ENCODE data around the gene LY6G5B. TPM values are rescaled to one million over a fixed set of nuclear protein-coding genes. Genes with fewer than 3 reads are reported as not detected.

The LY6G5B gene
- total RNA-seq, 1 donor from 2014 or later: 2.8 TPM

DNA sequence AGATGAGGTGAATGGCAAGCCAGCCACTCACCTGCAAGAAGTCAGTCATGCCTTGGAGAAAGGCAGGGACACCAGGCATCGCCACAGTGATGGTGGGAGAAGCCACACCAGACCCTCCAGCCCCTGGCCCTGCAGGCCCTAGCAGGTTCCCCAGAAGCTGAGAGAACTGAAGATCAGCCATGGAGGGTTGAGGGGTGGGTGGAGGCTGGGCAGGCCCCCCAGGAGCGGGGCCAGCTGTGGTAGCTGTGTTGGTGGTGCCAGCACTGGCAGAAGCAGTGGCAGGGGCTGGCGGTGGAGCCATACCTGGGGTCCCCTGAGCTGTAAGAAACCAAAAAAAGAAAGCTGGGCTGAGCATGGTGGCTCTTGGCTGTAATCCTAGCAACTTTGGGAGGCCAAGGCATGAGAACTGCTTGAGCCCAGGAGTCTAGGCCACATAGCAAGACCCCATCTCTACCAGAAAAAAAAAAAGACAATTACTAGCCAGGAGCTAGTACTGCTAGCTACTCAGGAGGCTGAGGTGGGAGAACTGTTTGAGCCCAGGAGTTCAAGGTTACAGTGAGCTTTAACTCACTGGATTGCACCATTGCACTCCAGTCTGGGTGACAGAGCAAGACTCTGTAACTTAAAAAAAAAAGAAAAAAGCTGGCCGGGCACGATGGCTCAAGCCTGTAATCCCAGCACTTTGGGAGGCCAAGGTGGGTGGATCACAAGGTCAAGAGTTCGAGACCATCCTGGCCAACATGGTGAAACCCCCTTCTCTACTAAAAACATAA lies 26.8 kb upstream of the LY6G5B start:
- Histone ChIP-seq H3K4me2 (no peak overlapping the region), H3K27me3 (no peaks in the 10 kb centered on the region), H3K9ac (no peak overlapping the region), H3K4me1 (no peaks in the 10 kb centered on the region), H4K20me1 (ENCODE audit: low read depth) (peaks cover 15% of the 10 kb centered on the region), H3F3A (ENCODE audit: low read depth) (peaks cover 25% of the 10 kb centered on the region), H3K36me3 (no peaks in the 10 kb centered on the region), H2AFZ (replicated peaks) (no peak overlapping the region), H3K79me2 (ENCODE audit: low read depth) (no peaks in the 10 kb centered on the region), H3K4me3 (no peak overlapping the region), H3K9me3 (ENCODE audit: low read depth) (no peaks in the 10 kb centered on the region), H3K27ac (no peak overlapping the region)
- Mint-ChIP-seq H3K4me1 (no peaks in the 10 kb centered on the region), H3K27me3 (ENCODE audit: insufficient read depth, low read depth) (peaks cover under 1% of the 10 kb centered on the region), H3K9me3 (no peaks in the 10 kb centered on the region), H3K4me3 (no peak overlapping the region), H3K36me3 (peaks cover 43% of the 10 kb centered on the region), H3K27ac (no peak overlapping the region)
- DNase-seq (ENCODE audit: low spot score): no peak
- TF ChIP-seq, protein P1, sequence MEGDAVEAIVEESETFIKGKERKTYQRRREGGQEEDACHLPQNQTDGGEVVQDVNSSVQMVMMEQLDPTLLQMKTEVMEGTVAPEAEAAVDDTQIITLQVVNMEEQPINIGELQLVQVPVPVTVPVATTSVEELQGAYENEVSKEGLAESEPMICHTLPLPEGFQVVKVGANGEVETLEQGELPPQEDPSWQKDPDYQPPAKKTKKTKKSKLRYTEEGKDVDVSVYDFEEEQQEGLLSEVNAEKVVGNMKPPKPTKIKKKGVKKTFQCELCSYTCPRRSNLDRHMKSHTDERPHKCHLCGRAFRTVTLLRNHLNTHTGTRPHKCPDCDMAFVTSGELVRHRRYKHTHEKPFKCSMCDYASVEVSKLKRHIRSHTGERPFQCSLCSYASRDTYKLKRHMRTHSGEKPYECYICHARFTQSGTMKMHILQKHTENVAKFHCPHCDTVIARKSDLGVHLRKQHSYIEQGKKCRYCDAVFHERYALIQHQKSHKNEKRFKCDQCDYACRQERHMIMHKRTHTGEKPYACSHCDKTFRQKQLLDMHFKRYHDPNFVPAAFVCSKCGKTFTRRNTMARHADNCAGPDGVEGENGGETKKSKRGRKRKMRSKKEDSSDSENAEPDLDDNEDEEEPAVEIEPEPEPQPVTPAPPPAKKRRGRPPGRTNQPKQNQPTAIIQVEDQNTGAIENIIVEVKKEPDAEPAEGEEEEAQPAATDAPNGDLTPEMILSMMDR (IDR thresholded peaks at IDR 0.05): no peak
- TF ChIP-seq EZH2 (IDR thresholded peaks at IDR 0.05) (no peak), EZH2phosphoT487 (IDR thresholded peaks at IDR 0.05) (no peak)

DNA sequence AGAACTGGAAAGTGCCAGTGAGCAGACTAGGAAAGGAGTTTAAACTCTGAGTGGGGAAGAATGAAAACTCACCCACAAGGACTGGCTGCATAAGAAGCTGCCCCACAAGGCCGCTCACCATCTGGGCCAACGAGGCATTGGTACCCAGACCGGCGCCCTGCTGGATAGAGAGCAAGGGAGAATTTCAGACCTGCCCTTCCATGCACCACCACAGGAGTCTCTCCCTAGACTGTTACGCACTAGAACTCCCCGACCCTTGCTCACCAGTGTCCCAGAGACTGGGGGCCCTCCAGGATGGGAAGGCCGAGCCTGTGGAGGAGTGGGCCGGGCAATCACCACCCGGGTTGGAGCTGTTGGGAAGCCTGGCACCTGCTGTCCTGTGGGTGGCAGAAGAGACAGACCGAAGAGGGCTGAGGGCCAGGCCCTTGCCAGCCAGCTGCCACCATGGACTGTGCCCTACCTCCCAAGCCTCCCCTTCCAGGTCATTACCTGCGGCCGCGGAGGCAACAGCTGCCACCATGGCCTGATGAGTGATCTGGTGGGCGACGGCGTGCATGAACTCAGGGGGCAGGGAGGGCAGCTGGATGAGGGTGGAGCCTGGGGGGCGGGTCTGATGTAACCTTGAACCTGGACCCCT lies 25.8 kb upstream of the LY6G5B start:
- TF ChIP-seq EZH2 (IDR thresholded peaks at IDR 0.05) (no peak), EZH2phosphoT487 (IDR thresholded peaks at IDR 0.05) (no peak)
- TF ChIP-seq, protein P1 (IDR thresholded peaks at IDR 0.05): no peak
- Histone ChIP-seq H3K36me3 (no peaks in the 10 kb centered on the region), H3K9me3 (ENCODE audit: low read depth) (no peaks in the 10 kb centered on the region), H3K4me3 (no peak overlapping the region), H3F3A (ENCODE audit: low read depth) (peaks cover 15% of the 10 kb centered on the region), H3K79me2 (ENCODE audit: low read depth) (peaks cover 3% of the 10 kb centered on the region), H4K20me1 (ENCODE audit: low read depth) (peaks cover 15% of the 10 kb centered on the region), H3K4me2 (no peak overlapping the region), H3K4me1 (no peaks in the 10 kb centered on the region), H3K9ac (no peak overlapping the region), H3K27ac (no peak overlapping the region), H2AFZ (replicated peaks) (no peak overlapping the region), H3K27me3 (no peaks in the 10 kb centered on the region)
- Mint-ChIP-seq H3K4me3 (no peak overlapping the region), H3K4me1 (peaks cover 3% of the 10 kb centered on the region), H3K27ac (no peak overlapping the region), H3K27me3 (ENCODE audit: insufficient read depth, low read depth) (no peaks in the 10 kb centered on the region), H3K9me3 (no peaks in the 10 kb centered on the region), H3K36me3 (peaks cover 45% of the 10 kb centered on the region)
- no peak for DNase-seq (ENCODE audit: low spot score)

DNA sequence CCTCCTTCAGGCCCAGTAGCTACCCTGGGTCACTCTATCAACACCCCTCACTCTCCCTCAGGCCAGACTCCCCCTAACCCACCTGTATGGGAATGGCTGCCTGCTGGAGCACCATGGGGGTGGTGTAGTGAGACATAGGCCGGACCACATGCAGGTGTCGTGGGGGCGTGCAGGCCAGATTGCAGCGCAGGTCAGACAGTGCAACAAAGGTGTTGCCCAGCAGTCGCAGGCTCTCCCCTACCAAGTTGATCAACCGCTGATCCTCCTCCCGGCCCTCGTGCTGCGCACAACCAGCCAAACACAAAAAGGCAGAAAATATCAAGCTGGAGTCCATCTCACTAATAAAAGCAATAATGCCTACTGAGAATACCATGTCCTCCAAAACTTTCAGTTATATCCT lies 24.5 kb upstream of the LY6G5B start:
- no peaks in the 10 kb centered on the region for H3K27me3 Mint-ChIP-seq (ENCODE audit: insufficient read depth, low read depth)
- H3K4me1 Mint-ChIP-seq: peaks cover 10% of the 10 kb centered on the region
- Histone ChIP-seq H3K36me3 (no peaks in the 10 kb centered on the region), H3K27ac (no peak overlapping the region), H3F3A (ENCODE audit: low read depth) (peaks cover 2% of the 10 kb centered on the region), H3K9me3 (ENCODE audit: low read depth) (no peaks in the 10 kb centered on the region), H2AFZ (replicated peaks) (no peak overlapping the region), H3K9ac (no peak overlapping the region), H3K4me2 (no peak overlapping the region), H3K4me1 (no peaks in the 10 kb centered on the region), H3K27me3 (no peaks in the 10 kb centered on the region), H4K20me1 (ENCODE audit: low read depth) (peaks cover 22% of the 10 kb centered on the region), H3K4me3 (no peak overlapping the region), H3K79me2 (ENCODE audit: low read depth) (peaks cover 17% of the 10 kb centered on the region)
- H3K27ac Mint-ChIP-seq: no peak overlapping the region
- peaks cover 50% of the 10 kb centered on the region for H3K36me3 Mint-ChIP-seq
- H3K4me3 Mint-ChIP-seq: no peak overlapping the region
- H3K9me3 Mint-ChIP-seq: no peaks in the 10 kb centered on the region
- TF ChIP-seq, protein P1 (IDR thresholded peaks at IDR 0.05): no peak
- no peak for TF ChIP-seq EZH2 (IDR thresholded peaks at IDR 0.05)
- no peak for DNase-seq (ENCODE audit: low spot score)

All from neural progenitor cell (in vitro differentiated cells).